Endothelial cell of umbilical vein (primary cell): ENCODE data around the gene ACAD8.

Experiments
- CTCF ChIP-seq, 2 donors: IDR thresholded peaks; 1 replicate in 1 of 2; 2 replicates in 1 of 2; pipeline ENCODE4 v1.5.1; 2011; ENCODE audit warnings: low read length in 2 of 2, mild to moderate bottlenecking in 2 of 2, moderate library complexity in 2 of 2, control low read depth in 1 of 2, inconsistent platforms in 1 of 2, low read depth in 1 of 2; ENCODE audit not compliant: insufficient read depth in 1 of 2; ENCODE audit errors: extremely low read depth in 1 of 2
- EZH2 ChIP-seq: IDR thresholded peaks from 2 replicates; pipeline ENCODE4 v1.6.1; 2012; ENCODE audit warnings: borderline replicate concordance, low read depth, mild to moderate bottlenecking, moderate library complexity, low read length, inconsistent platforms; ENCODE audit not compliant: severe bottlenecking
- JUN ChIP-seq: IDR thresholded peaks from 2 replicates; pipeline ENCODE4 v1.6.1; 2011; ENCODE audit warnings: borderline replicate concordance, low read depth; ENCODE audit not compliant: insufficient read length, insufficient read depth
- MAX ChIP-seq: IDR thresholded peaks from 2 replicates; pipeline ENCODE4 v1.6.1; 2011; ENCODE audit not compliant: insufficient read depth, insufficient read length
- POLR2A ChIP-seq: IDR thresholded peaks from 2 replicates; pipeline ENCODE4 v1.6.1; 2012; ENCODE audit warnings: low read depth, mild to moderate bottlenecking, control low read depth, low read length
- POLR2AphosphoS5 ChIP-seq: IDR thresholded peaks from 2 replicates; pipeline ENCODE4 v1.6.1; 2012; ENCODE audit warnings: low read depth, mild to moderate bottlenecking, control low read depth, low read length, moderate library complexity; ENCODE audit not compliant: insufficient read depth

- no peak for TF ChIP-seq EZH2
- no peak for TF ChIP-seq CTCF (IDR thresholded peaks at IDR 0.05; ENCODE audit: extremely low read depth in 1 of 2, insufficient read depth in 1 of 2, low read depth in 1 of 2, low read length in 2 of 2)
- no peak for TF ChIP-seq JUN
- TF ChIP-seq POLR2A = no peak
- no peak for TF ChIP-seq POLR2AphosphoS5
- TF ChIP-seq MAX = no peak
Measured at GRCh38 chr11:134230339-134230738, 23.0 kb upstream of the ACAD8 start.
